Natural killer cell (primary cell): ENCODE results near the gene DNAH14. TPM values are rescaled to one million over a fixed set of nuclear protein-coding genes. Genes with fewer than 3 reads are reported as not detected.

Experiments
- ATAC-seq, 3 donors: fragments of 150-1000 bp in 2 of 3; fragments of 200-7000 bp in 1 of 3; cut with Tn5 transposase; 1 replicate in 1 of 3; 2 replicates in 2 of 3; pipeline ENCODE4 v1.10.0; 2021; ENCODE audit warnings: mild to moderate bottlenecking in 2 of 3, moderate library complexity in 2 of 3
- DNase-seq, 2 donors: peaks; one replicate each; pipeline versions ENCODE4 v3.0.0 to v3.0.0-alpha.2; 2013 to 2021; ENCODE audit warnings: mixed read lengths in 1 of 2
- H3K27ac ChIP-seq: one replicate; pipeline ENCODE4 v1.5.1; 2013; ENCODE audit warnings: mild to moderate bottlenecking, low read length
- H3K27me3 ChIP-seq: one replicate; pipeline ENCODE4 v1.6.1; 2013; ENCODE audit warnings: low read length; ENCODE audit not compliant: control insufficient read depth, insufficient read depth
- H3K36me3 ChIP-seq: one replicate; pipeline ENCODE4 v1.6.1; 2013; ENCODE audit warnings: low read length; ENCODE audit not compliant: control insufficient read depth, insufficient read depth
- H3K4me1 ChIP-seq: one replicate; pipeline ENCODE4 v1.6.1; 2013; ENCODE audit warnings: low read length; ENCODE audit not compliant: control insufficient read depth, insufficient read depth
- H3K4me3 ChIP-seq: one replicate; pipeline ENCODE4 v1.5.1; 2013; ENCODE audit warnings: low read length
- H3K9me3 ChIP-seq: one replicate; pipeline ENCODE4 v1.6.1; 2013; ENCODE audit warnings: low read length; ENCODE audit not compliant: control insufficient read depth, insufficient read depth
- H3K27ac Mint-ChIP-seq, 2 donors: one replicate each; pipeline ENCODE4 v1.8.0; 2022; ENCODE audit warnings: mild to moderate bottlenecking in 2 of 2, mixed read lengths in 2 of 2, moderate library complexity in 1 of 2
- H3K27me3 Mint-ChIP-seq, 2 donors: one replicate each; pipeline ENCODE4 v1.8.0; 2022; ENCODE audit warnings: low read depth in 2 of 2, mixed read lengths in 2 of 2
- H3K36me3 Mint-ChIP-seq: one replicate; pipeline ENCODE4 v1.8.0; 2022; ENCODE audit warnings: mixed read lengths
- H3K4me1 Mint-ChIP-seq, 2 donors: one replicate each; pipeline ENCODE4 v1.8.0; 2022; ENCODE audit warnings: mixed read lengths in 2 of 2
- H3K4me3 Mint-ChIP-seq: one replicate; pipeline ENCODE4 v1.8.0; 2022; ENCODE audit warnings: mild to moderate bottlenecking, moderate library complexity, mixed read lengths
- H3K9me3 Mint-ChIP-seq, 2 donors: one replicate each; pipeline ENCODE4 v1.8.0; 2022; ENCODE audit warnings: mixed read lengths in 2 of 2
- WGBS: methylation state at CpG from one replicate; pipeline ENCODE4 v1.1.7; 2013; ENCODE audit warnings: missing lambda C conversion rate; ENCODE audit not compliant: insufficient coverage; 5-methylcytosine and 5-hydroxymethylcytosine counted together
- intact Hi-C: fragments of 100-400 bp; cut with micrococcal nuclease; formaldehyde crosslinking; loops from one replicate; pipeline ENCODE4 v1.14.2; 2022
- total RNA-seq, 4 donors: library from RNA; stranded (reverse); fragments of 120-200 nt in 1 of 4; gene quantifications; one replicate each; pipeline versions ENCODE4 v1.2.3 to v1.2.4, GENCODE V29; 2013 to 2022
- TF ChIP-seq, protein P1 (sequence below): fragments of 200-600 bp; IDR thresholded peaks from one replicate; pipeline ENCODE4 v1.8.0; 2022; ENCODE audit warnings: antibody characterized with exemption

Gene DNAH14
- total RNA-seq, 3 donors from 2014 or later (not counting 1 experiment from before 2014, with no cell fraction given): 0.35 to 1.3 TPM; not detected in 1

DNA sequence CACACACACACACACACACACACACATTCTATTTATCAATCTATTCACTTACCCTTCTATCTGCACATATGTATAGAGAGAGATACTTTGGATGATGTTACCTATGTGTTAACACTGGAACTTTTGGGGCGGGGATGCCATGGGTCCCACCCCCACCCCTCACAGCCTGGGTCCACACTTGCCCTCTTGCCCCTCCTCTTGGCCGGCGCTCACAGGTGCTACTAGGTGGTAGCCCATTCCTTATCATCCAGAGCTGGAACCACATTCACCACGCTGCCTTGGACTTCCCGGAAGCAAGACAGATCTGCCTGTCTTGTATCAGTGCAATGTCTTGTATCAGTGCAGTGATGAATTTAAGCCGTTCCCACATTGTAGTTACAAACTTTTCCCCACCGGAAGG lies 413.2 kb downstream of the DNAH14 start:
- no peaks in the 10 kb centered on the region for H3K36me3 ChIP-seq
- peaks cover 3% of the 10 kb centered on the region for H3K27me3 ChIP-seq
- Mint-ChIP-seq H3K9me3 (peaks cover 0 to 3% of the 10 kb centered on the region in 2 donors), H3K4me3 (no peak overlapping the region), H3K4me1 (no peaks in the 10 kb centered on the region), H3K27ac (no peak overlapping the region), H3K36me3 (peaks cover 6% of the 10 kb centered on the region), H3K27me3 (peaks cover 15 to 20% of the 10 kb centered on the region in 2 donors)
- DNase-seq (no peak), ATAC-seq (no peak)
- peaks cover 3% of the 10 kb centered on the region for H3K9me3 ChIP-seq
- no peak overlapping the region for H3K4me3 ChIP-seq
- intact Hi-C loops: no loop called here
- TF ChIP-seq, protein P1, sequence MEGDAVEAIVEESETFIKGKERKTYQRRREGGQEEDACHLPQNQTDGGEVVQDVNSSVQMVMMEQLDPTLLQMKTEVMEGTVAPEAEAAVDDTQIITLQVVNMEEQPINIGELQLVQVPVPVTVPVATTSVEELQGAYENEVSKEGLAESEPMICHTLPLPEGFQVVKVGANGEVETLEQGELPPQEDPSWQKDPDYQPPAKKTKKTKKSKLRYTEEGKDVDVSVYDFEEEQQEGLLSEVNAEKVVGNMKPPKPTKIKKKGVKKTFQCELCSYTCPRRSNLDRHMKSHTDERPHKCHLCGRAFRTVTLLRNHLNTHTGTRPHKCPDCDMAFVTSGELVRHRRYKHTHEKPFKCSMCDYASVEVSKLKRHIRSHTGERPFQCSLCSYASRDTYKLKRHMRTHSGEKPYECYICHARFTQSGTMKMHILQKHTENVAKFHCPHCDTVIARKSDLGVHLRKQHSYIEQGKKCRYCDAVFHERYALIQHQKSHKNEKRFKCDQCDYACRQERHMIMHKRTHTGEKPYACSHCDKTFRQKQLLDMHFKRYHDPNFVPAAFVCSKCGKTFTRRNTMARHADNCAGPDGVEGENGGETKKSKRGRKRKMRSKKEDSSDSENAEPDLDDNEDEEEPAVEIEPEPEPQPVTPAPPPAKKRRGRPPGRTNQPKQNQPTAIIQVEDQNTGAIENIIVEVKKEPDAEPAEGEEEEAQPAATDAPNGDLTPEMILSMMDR: no peak
- H3K27ac ChIP-seq: no peak overlapping the region
- H3K4me1 ChIP-seq: no peaks in the 10 kb centered on the region
- WGBS: 84% methylated on average over 7 of the region's 7 CpGs

DNA sequence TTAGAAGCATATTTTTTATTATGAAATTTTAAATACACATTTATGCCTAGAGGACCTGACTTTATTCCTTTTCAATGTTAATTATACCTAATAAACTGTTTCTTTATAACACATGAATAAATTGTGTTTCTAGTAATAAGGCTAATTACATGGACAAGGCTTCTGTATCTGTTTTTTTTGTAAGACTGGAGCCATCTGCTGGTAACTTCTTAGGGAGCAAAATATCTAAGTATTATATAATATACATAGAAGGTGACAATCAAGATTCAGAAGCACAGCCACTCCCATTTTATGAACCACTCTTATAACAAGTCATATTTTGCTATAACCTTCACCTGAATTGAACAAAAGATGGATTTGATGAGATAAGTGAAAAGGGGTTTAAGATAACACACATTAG lies 414.1 kb downstream of the DNAH14 start:
- H3K27me3 Mint-ChIP-seq: peaks cover 15 to 28% of the 10 kb centered on the region in 2 donors
- peaks cover 3 to 6% of the 10 kb centered on the region in 2 donors for H3K9me3 Mint-ChIP-seq

DNA sequence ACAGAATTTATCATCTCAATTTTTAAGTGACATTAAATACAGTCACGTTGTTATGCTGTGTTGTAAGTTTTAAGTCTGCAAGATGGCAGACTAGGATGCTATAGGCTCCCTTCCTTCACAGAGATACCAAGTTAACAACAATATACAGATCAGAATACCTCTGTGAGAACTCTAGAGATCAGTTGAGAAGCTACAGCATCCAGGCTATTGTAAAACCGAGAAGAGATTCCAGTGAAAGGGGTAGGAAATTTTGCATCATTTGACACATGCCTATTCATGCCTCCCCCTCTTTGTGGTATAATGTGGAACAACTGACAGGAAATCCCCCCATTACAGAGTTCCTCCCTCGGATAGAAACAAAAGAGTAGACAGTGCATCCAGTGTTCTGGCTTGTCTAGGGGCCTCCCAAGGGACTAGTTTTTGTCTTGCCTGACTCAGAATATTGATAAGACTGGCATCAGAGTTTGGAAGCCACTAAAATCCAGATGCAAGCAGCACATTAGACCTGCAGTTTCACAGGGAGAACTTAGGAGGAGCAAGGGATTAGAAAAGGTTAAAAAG lies 417.7 kb downstream of the DNAH14 start:
- H3K4me3 Mint-ChIP-seq: no peak overlapping the region
- no peak for DNase-seq
- peaks cover 3 to 6% of the 10 kb centered on the region in 2 donors for H3K9me3 Mint-ChIP-seq
- Histone ChIP-seq H3K27ac (no peak overlapping the region), H3K4me1 (no peaks in the 10 kb centered on the region), H3K4me3 (no peak overlapping the region), H3K9me3 (peaks cover 3% of the 10 kb centered on the region), H3K36me3 (no peaks in the 10 kb centered on the region), H3K27me3 (peaks cover 6% of the 10 kb centered on the region)
- TF ChIP-seq, protein P1: no peak
- no peak overlapping the region for H3K27ac Mint-ChIP-seq
- WGBS: 28% methylated on average over 2 of the region's 3 CpGs
- peaks cover 15% of the 10 kb centered on the region for H3K36me3 Mint-ChIP-seq
- ATAC-seq: no peak
- peaks cover 20 to 35% of the 10 kb centered on the region in 2 donors for H3K27me3 Mint-ChIP-seq
- intact Hi-C loops: no loop called here
- no peaks in the 10 kb centered on the region for H3K4me1 Mint-ChIP-seq

More for the DNA sequence above, 414.1 kb downstream of the DNAH14 start:
- Mint-ChIP-seq H3K4me3 (no peak overlapping the region), H3K27ac (no peak overlapping the region), H3K36me3 (peaks cover 15% of the 10 kb centered on the region), H3K4me1 (no peaks in the 10 kb centered on the region)
- ATAC-seq: no peak
- H3K27me3 ChIP-seq: peaks cover 9% of the 10 kb centered on the region
- intact Hi-C loops: no loop called here
- no peak overlapping the region for H3K27ac ChIP-seq
- H3K36me3 ChIP-seq: no peaks in the 10 kb centered on the region
- no peak overlapping the region for H3K4me3 ChIP-seq
- no peaks in the 10 kb centered on the region for H3K4me1 ChIP-seq
- DNase-seq: peak in 1 of 2 donors; percentile 32
- TF ChIP-seq, protein P1: no peak
- H3K9me3 ChIP-seq: peaks cover 3% of the 10 kb centered on the region

DNA sequence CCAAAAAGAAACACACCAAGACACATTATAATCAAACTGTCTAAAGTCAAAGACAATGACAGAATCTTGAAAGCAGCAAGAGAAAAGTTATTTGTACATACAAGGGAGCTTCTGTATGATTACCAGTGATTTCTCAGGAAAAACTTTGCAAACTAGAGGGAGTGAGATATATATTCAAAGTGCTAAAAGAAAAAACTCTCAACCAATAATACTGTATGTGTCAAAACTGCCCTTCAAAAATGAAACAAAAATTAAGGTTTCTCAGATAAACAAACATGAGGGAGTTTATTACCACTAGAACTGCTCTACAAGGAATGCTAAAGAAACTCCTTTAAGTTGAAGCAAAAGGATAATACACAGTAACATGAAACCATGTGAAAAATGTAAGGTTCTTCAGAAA lies 418.9 kb downstream of the DNAH14 start:
- no peak overlapping the region for H3K27ac ChIP-seq
- ATAC-seq: no peak
- Mint-ChIP-seq H3K9me3 (peaks cover 3 to 6% of the 10 kb centered on the region in 2 donors), H3K27me3 (peaks cover 19 to 42% of the 10 kb centered on the region in 2 donors), H3K4me3 (no peak overlapping the region), H3K36me3 (peaks cover 15% of the 10 kb centered on the region), H3K27ac (no peak overlapping the region), H3K4me1 (no peaks in the 10 kb centered on the region)
- no peaks in the 10 kb centered on the region for H3K36me3 ChIP-seq
- peaks cover 3% of the 10 kb centered on the region for H3K9me3 ChIP-seq
- H3K4me1 ChIP-seq: no peaks in the 10 kb centered on the region
- peaks cover 6% of the 10 kb centered on the region for H3K27me3 ChIP-seq
- TF ChIP-seq, protein P1: no peak
- DNase-seq: no peak
- intact Hi-C loops: no loop called here
- no peak overlapping the region for H3K4me3 ChIP-seq
